Uterus (tissue), 4 donors: Measurements from ENCODE around the gene EI24. TPM values are rescaled to one million over a fixed set of nuclear protein-coding genes. Genes with fewer than 3 reads are reported as not detected.

Source experiments
- DNase-seq, 2 donors: peaks; one replicate each; pipeline ENCODE4 v3.0.0-alpha.2; 2019 to 2020
- H3K27ac ChIP-seq, 2 donors: fragments of 200-600 bp; sonication (generic); 1 replicate in 1 of 2; 2 replicates in 1 of 2; pipeline ENCODE4 v1.5.1; 2016 to 2018
- H3K27me3 ChIP-seq, 2 donors: fragments of 200-600 bp; sonication (generic); one replicate each; pipeline ENCODE4 v1.5.1; 2018 to 2019; ENCODE audit warnings: control low read depth in 1 of 2
- H3K36me3 ChIP-seq, 2 donors: fragments of 200-600 bp; sonication (generic); one replicate each; pipeline ENCODE4 v1.5.1; 2019; ENCODE audit warnings: control low read depth in 1 of 2
- H3K4me1 ChIP-seq, 2 donors: fragments of 200-600 bp; sonication (generic); one replicate each; pipeline ENCODE4 v1.5.1; 2018 to 2019; ENCODE audit warnings: control low read depth in 1 of 2
- H3K4me3 ChIP-seq, 2 donors: fragments of 200-600 bp; sonication (generic); 1 replicate in 1 of 2; 2 replicates in 1 of 2; pipeline ENCODE4 v1.5.1; 2018 to 2019; ENCODE audit warnings: mild to moderate bottlenecking in 1 of 2
- H3K9me3 ChIP-seq, 2 donors: fragments of 200-600 bp; sonication (generic); one replicate each; pipeline ENCODE4 v1.5.1; 2019; ENCODE audit warnings: control low read depth in 1 of 2
- CTCF ChIP-seq, 4 experiments: fragments of 200-600 bp in 2 of 4; fragments of 450-650 bp in 2 of 4; sonication (generic) in 2 of 4; IDR thresholded peaks; one replicate each; pipeline ENCODE4 v1.5.1; 2016 to 2019; ENCODE audit warnings: antibody characterized with exemption in 4 of 4, mild to moderate bottlenecking in 2 of 4, moderate library complexity in 1 of 4
- POLR2A ChIP-seq, 2 donors: fragments of 450-650 bp; IDR thresholded peaks; one replicate each; pipeline ENCODE4 v1.6.1; 2016; ENCODE audit warnings: antibody characterized with exemption in 2 of 2, mild to moderate bottlenecking in 1 of 2, moderate library complexity in 1 of 2
- intact Hi-C: fragments of 100-400 bp; cut with DNase I; formaldehyde crosslinking; loops from one replicate; pipeline ENCODE4 v1.15.1; 2023; ENCODE audit warnings: low total_unique reads
- total RNA-seq, 4 donors: library from RNA; depleted of rRNA in 3 of 4; stranded (reverse); fragments of >200 nt in 3 of 4; gene quantifications; one replicate each; pipeline versions ENCODE4 v1.1.0 to v1.2.4, GENCODE V29; 2014 to 2023
- donor health status: DM: yes; HTN: yes; CAD: no.

Gene EI24
- total RNA-seq, 4 donors from 2014 or later: 22.3 to 77.4 (median 69.2) TPM

- DNase-seq: no peak
- no peaks in the 10 kb centered on the region for H3K4me1 ChIP-seq
- no peaks in the 10 kb centered on the region for H3K9me3 ChIP-seq
- intact Hi-C loops: no loop called here
- H3K27me3 ChIP-seq: no peaks in the 10 kb centered on the region
- H3K4me3 ChIP-seq: no peak overlapping the region
- no peak for TF ChIP-seq CTCF (IDR thresholded peaks at IDR 0.05)
- no peak for TF ChIP-seq POLR2A (IDR thresholded peaks at IDR 0.05)
- no peak overlapping the region for H3K27ac ChIP-seq
- no peaks in the 10 kb centered on the region for H3K36me3 ChIP-seq
Measured at GRCh38 chr11:125594958-125595357, 25.7 kb downstream of the EI24 start.

- TF ChIP-seq CTCF (IDR thresholded peaks at IDR 0.05) (no peak), POLR2A (IDR thresholded peaks at IDR 0.05) (no peak)
- Histone ChIP-seq H3K36me3 (no peaks in the 10 kb centered on the region), H3K4me3 (no peak overlapping the region), H3K4me1 (no peaks in the 10 kb centered on the region), H3K27me3 (no peaks in the 10 kb centered on the region), H3K27ac (no peak overlapping the region), H3K9me3 (no peaks in the 10 kb centered on the region)
- intact Hi-C loops: no loop called here
- no peak for DNase-seq
Measured at GRCh38 chr11:125600663-125601062, 31.4 kb downstream of the EI24 start.

- no peak for TF ChIP-seq POLR2A (IDR thresholded peaks at IDR 0.05)
- TF ChIP-seq CTCF (IDR thresholded peaks at IDR 0.05): no peak
- H3K36me3 ChIP-seq: no peaks in the 10 kb centered on the region
- intact Hi-C loops: no loop called here
- H3K9me3 ChIP-seq: no peaks in the 10 kb centered on the region
- DNase-seq: no peak
- H3K27me3 ChIP-seq: no peaks in the 10 kb centered on the region
- no peaks in the 10 kb centered on the region for H3K4me1 ChIP-seq
- H3K4me3 ChIP-seq: no peak overlapping the region
- H3K27ac ChIP-seq: no peak overlapping the region
Measured at GRCh38 chr11:125603207-125603606, 33.9 kb downstream of the EI24 start.

DNA sequence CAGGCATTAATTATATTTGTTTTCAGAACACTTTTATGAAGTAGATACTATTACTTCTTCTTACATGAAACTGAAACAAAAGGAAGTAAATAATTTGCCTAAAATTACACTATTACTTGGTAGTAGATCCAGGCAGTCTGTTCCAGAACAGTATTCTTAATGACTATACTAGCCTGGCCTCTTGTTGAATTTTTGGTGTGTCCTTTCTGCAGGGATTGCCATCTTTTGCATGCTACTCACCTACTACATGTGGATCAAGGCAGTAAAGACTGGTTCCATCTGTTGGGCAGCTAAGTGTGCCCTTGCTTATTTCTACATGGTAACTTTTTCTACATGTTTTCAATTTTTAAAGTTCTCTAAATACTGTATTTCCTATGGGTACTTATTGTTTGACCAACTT lies 36.1 kb downstream of the EI24 start:
- H3K27me3 ChIP-seq: no peaks in the 10 kb centered on the region
- intact Hi-C loops: no loop called here
- H3K4me1 ChIP-seq: no peaks in the 10 kb centered on the region
- no peaks in the 10 kb centered on the region for H3K9me3 ChIP-seq
- no peaks in the 10 kb centered on the region for H3K36me3 ChIP-seq
- no peak overlapping the region for H3K4me3 ChIP-seq
- TF ChIP-seq CTCF (IDR thresholded peaks at IDR 0.05) (no peak), POLR2A (IDR thresholded peaks at IDR 0.05) (no peak)
- no peak overlapping the region for H3K27ac ChIP-seq
- no peak for DNase-seq

GRCh38 chr11:125609545-125609944 lies 40.3 kb downstream of the EI24 start:
- no peak for TF ChIP-seq CTCF (IDR thresholded peaks at IDR 0.05)
- no peak for TF ChIP-seq POLR2A (IDR thresholded peaks at IDR 0.05)
- H3K36me3 ChIP-seq: no peaks in the 10 kb centered on the region
- H3K4me1 ChIP-seq: no peaks in the 10 kb centered on the region
- DNase-seq: no peak
- intact Hi-C loops: no loop called here
- H3K27me3 ChIP-seq: no peaks in the 10 kb centered on the region
- H3K9me3 ChIP-seq: no peaks in the 10 kb centered on the region
- no peak overlapping the region for H3K27ac ChIP-seq
- no peak overlapping the region for H3K4me3 ChIP-seq
